GM18873 (cell line): ENCODE results near the gene DPF3.

Experiments
- ATAC-seq: cut with Tn5 transposase; IDR thresholded peaks from one replicate; pipeline ENCODE4 v1.9.1; 2021; ENCODE audit warnings: mild to moderate bottlenecking, moderate library complexity, moderate number of reproducible peaks; ENCODE audit not compliant: unreplicated experiment, low FRiP score

DPF3 gene

DNA sequence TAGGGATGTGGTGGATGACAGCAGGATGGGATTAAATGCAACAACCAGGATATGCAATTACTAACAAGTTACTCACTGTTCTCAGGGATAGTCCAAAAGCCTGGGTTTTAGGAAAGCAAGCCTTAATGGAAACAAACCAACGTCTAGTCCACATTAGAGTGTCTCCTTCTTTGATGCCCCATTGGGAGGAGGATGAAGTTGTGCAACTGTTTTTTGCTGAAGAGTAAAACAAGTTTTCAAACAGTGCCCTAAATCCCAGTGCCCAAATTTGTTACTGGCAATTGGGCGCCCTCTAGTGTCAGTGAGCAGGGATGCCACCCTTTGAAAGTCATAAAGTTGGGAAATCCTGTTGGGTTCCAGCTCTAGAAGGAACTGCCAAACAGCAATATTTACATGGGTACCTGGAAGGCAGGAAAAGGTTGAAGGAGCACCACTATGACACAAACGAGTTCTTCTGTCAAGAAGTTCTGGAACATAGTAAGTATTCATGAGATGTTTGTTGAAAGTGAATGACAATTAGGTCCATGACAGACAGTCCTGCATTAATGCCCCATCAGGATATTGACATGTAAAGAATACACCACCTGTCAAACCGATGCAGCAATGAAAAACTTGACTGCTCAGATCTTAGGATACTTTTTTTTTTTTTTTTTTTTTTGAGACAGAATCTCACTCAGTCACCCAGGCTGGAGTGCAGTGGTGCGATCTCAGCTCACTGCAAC, 11.1 kb upstream of the DPF3 start:
- no peak for ATAC-seq

- ATAC-seq = no peak
Measured at GRCh38 chr14:72904218-72904617, 10.3 kb upstream of the DPF3 start.

DNA sequence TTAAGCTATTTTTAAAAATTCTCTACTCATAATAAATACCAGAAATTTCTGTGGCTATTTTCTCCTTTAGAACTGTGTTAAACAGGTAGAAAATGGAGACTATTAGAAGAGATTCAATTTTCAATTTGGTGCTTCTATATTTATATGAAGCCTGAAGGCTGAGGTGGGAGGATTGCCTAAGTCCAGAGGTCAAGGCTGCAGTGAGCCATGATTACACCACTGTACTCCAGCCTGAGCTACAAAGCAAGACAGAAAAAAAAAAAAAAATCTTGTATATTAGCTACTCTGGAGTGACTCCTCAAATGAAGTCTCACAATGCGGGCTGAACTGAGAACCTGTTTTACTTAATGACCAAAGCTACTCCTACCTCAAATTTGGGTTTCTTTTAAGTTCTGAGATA, 9.8 kb upstream of the DPF3 start:
- no peak for ATAC-seq

DNA sequence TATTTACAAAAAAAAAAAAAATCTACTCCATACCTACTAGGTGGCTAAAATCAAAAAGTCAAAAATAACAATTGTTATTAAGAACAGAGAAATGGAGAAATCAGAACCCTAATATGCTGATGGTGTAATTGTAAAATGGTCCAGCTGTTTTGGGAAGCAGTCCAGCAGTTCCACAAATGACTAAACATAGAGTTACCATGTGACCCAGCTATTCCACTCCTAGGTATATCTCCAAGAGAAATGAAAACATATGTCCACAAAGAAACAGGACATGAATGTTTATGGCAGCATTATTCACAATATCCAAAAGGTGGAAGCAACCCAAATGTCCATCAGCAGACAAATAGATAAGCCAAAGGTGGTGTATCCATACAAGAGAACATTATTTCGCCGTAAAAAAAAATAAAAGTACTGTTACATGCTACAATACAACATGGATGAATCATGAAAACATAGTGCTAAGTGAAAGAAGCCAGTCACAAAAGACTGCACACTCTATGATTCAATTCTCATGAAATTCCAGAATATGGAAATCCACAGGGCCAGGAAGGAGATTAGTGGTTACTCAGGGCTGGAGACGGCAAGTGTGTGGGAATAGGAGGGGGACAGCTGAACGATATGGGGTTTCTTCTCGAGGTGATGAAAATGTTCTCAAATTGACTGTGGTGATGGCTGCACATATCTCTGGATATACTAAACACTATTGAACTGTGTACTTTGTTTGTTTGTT, 9.1 kb upstream of the DPF3 start:
- no peak for ATAC-seq

DNA sequence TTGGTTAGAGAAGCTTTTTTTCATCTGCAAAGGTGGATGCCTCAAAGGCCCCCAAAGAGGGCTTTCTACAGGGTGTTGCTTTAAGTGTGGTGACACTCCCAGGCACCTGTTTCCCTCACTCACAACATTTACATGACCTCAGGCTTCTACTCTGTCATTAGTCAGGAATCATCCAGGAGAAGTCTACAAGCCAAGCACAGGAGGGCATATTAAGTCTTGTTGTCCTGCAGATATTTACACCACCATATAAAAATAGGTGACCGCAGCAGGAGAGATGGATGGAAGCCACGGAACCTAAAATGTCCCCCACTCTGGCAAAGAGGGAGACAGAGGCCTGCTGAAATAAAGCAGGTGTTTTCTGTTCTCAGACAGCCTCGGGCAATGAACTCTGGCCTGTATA, 7.5 kb upstream of the DPF3 start:
- ATAC-seq = no peak

DNA sequence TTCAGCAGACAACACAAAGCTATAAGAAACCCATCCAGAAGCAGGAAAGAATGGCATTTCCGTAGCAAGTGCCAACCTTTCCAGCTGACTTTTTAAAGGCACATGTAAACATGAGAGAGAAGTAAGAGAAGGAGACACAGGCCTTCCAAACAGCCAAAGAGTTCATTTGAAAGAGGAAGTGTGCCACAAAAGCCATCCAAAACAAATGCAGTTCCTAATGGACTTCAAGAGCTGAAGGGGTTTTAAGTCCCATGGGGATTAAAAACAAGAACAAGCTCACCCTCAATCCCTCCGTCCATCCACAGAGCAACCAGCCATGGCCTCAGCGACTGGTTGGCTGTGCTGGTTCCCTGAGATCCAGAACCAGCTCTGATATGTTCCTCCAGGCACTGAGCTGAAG, 4.5 kb upstream of the DPF3 start:
- no peak for ATAC-seq

DNA sequence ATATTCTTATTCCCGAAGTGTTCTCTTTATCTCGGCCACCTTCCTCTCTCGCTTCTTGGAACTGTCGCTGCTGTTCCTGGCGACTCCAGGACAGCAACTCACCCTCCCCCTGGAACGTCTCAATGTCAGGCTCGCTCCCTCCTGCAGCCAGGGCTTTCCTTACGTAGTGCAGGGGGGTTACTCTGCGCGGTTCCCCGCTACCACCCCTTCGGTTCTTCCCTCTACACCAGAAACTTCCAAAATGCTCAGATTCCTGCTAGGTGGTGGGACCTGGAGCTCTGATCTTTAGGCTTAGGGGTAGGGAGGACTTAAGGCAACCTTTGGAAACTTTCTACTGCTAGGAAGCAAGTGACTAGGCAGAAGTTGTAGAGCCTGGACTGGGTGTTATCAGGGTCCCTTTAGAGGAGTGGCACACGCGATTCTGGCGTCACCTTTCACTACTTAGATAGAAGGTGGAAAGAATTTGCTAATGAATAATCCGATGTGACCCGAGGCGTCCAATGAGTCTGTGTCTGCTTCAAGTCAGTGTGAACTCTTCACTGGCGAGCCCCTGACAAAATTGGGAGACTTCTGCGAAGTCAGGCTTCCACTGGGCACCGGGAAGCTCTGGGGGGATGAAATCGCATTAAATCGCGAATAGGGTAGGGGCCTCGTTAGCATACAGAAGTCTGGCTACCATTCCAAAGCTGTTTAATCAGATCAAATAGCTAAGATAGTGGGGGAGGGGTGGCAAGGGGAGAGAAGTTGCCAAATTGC, 900 bp upstream of the DPF3 start:
- ATAC-seq = no peak

GRCh38 chr14:72894323-72894622, 372 bp upstream of the DPF3 start:
- ATAC-seq = no peak

DNA sequence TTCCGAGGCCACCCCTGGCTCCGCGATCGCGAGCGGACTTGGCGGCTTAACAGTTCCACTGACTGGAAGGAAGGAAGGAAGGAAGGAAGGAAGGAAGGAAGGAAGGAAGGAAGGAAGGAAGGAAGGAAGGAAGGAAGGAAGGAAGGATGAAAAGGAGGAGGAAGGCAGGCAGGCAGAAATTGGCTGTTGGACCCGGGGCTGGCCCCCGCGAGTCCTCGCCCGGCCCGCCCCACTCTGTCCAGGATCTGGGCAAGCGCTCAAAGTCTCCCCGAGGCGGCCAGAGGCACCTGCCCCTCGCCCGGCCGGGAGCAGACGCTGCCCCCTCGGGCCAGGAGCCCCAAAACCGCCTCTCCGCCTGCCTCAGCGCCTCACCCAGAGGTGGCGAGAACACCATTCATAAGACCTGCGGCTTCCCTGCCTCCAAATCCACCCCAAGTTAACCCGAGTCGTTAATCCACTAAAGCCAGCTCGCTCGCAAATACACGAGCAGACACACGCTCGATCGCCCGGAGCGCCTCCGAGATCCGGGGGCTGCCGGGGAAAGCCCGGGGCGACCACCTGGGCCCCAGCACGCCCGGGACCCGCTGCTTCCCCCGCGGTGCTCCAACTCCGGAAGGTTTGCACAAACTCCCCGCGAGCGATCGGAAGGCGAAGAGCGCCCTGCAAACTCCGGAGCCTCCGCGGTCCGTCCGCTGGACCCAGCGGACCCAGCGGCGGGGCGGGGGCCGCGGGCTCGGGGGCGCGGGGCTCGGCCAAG, 844 bp downstream of the DPF3 start:
- ATAC-seq = no peak

DNA sequence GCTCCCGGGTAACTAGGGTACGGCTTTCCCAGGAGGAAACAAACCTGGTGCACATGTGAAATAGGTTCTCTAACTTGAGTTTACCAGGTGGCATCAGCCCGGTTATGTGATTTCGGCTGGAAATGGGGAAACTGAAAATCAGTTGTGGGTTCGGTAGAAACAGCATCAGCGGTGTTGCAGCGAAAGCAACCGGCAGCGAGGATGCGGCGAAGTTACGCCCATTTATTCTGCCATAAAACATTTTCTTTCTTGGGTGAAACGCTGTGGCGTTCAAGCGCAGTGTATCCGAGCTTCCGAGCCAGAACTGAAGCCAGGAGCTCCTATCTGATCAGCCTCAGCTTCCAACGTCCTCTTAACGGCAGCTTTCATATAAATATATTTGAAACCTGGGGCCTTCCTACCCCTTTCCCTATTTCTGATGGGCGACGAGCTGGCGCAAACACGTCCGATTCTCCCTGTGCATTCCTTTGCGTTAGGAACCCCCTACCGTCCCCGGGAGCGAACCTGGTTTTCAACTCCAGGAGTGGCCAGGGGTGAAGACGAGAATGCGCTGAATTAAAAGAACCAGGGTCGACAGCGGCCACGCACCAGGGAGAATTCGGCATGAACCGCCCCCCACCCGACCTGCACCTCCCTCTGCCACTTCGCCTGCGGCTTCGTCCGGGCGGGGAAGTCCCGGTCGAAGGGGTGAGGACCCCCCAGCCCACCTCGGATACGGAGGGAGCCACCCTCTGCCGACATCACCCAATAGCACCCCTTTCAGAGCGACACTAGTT, 1.6 kb downstream of the DPF3 start:
- no peak for ATAC-seq

- ATAC-seq = no peak
Measured at GRCh38 chr14:72891666-72892102, 2.2 kb downstream of the DPF3 start.

GRCh38 chr14:72889366-72889765, 4.5 kb downstream of the DPF3 start:
- no peak for ATAC-seq

DNA sequence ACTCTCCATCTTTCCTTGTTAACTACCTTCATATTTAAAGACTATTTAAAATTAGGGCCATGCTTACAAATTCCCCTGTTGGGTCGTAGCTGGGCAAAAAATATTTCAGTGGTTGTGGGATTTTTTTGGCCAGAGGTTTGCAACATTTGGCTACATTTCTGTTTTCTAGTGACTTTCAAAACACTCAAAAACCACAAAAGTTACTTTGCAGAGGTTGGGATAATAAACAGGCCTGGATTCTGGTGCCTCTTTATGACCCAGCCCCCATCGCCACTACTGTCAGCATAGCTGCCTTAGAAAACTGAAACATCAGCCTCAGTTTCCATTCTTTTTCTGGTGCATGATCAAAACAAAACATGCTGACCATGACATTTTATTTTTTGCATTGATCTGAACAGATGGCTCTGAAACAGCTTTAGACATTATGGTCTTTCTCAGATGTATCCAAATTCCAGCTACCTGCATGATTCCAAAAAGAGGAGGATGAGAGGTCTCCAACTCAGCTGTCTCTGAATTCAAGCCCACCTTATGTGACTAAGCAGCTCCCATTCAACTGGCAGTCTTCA, 5.2 kb downstream of the DPF3 start:
- no peak for ATAC-seq

DNA sequence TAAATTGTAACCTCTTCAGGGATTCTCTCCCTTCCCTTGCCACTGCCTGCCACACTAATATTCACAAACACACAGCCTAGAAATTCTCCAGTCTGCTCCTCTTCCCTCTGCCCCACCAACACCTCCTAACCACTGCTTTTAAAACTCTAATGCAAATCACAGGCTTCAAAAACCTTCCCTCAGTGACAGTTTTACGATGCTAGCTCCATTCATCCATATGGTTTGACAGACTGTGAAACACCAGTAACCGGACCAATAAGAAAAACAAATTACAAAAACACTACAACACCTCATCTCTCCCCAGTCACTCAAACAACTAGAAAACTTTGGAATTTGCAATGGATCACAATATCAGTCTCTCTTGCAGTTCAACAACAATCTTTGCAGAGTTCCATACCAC, 5.7 kb downstream of the DPF3 start:
- ATAC-seq = no peak

DNA sequence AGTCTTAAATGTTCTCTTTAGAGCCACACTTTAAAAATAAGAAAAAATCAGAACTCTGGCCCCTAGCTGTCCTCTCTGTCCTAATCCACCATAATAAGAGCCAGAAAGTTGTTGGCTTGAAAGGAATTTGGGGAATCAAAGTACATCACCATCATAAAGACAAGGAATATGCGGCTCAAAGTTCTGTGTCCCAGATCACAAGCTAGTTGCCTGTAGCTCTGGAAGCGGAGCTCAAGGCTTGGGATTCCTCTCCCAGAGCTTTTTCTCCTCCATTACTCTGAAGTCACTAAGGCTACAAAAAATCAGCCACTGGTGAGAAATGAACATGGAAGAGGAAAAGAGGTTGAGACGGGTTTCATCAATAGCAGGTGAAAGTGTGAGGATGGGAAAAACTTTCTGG, 6.4 kb downstream of the DPF3 start:
- no peak for ATAC-seq

DNA sequence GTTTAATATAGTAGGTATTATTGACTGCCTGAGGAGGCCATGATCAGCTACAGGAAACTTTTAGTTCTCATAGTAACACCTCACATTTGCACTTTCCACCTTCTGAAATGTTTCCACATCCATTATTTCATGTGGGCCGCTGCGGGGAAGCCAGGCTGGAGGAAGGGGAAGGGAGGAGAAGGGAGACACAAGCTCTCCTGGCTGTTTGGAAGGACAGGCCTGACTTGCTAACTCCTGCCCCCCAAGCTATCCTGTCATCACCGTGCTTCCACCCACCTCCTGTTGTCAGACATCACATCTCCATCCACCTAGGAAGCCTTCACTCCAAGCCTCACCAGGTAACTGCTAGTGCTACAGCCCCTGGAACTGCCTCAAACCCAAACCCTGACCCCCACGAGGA, 9.5 kb downstream of the DPF3 start:
- ATAC-seq = no peak

GRCh38 chr14:72883961-72884360, 9.9 kb downstream of the DPF3 start:
- no peak for ATAC-seq

DNA sequence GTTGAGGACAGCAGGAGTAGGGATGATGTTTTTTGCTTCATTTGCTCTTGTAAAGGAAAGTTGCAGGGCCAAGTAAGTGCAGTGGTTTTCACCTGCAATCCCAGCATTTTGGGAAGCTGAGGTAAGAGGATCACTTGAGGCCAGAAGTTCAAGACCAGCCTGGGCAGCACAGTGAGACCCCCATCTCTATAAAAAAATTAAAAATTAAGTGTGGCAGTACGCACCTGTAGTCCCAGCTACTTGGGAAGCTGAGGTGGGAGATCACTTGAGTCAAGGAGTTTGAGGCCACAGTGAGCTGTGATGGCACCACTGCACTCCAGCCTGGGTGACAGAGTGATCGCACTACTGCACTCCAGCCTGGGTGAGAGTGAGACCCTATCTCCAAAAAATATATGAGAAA, 10.8 kb downstream of the DPF3 start:
- no peak for ATAC-seq

GRCh38 chr14:72882463-72882862, 11.4 kb downstream of the DPF3 start:
- ATAC-seq = no peak

GRCh38 chr14:72882047-72882446, 11.9 kb downstream of the DPF3 start:
- no peak for ATAC-seq
